ENCODE data around the gene GPC4. TPM values are rescaled to one million over a fixed set of nuclear protein-coding genes. Genes with fewer than 3 reads are reported as not detected.
A peak's percentile ranks its signal among the peaks of the same experiment; 100 is the strongest.
"Not testable (repeated sequence)": the region's sequence is repeated elsewhere in the genome, so short reads cannot be mapped to it uniquely, and the experiment has no call there.

The GPC4 gene
- polyA plus RNA-seq, 1 donor = 20.3 TPM

DNA sequence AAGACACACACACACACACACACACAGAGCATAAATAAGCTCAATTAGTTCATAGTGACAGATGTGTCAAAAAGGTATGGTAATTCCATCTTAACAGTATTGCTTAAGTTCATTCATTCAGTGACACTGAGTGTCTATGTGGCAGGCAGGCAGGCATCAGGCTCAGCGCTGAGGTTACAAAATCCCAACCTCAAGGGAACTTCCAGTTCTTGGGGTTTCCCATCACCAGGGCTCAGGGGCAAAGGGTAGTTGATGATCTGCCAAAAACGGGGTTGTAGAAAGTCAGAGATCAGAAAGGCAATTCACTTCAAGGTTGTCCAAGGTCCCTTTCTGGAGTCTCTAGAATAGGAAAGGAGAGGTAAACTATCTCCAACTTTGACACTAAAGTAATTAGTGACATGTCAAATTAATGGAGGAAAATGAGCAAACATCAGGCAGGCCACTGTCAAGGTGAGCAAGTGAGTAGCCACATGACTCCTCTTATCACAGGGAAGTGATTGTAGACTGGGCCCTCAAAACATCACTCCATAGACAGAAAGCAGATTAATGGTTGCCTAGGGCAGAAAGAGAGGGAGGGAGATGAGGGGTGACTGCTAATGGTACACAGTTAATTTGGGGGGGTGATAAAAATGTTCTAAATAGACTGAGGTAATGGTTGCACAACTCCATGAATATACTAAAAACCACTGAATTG is 41.8 kb downstream of the GPC4 start:
- DNase-seq = no peak

DNA sequence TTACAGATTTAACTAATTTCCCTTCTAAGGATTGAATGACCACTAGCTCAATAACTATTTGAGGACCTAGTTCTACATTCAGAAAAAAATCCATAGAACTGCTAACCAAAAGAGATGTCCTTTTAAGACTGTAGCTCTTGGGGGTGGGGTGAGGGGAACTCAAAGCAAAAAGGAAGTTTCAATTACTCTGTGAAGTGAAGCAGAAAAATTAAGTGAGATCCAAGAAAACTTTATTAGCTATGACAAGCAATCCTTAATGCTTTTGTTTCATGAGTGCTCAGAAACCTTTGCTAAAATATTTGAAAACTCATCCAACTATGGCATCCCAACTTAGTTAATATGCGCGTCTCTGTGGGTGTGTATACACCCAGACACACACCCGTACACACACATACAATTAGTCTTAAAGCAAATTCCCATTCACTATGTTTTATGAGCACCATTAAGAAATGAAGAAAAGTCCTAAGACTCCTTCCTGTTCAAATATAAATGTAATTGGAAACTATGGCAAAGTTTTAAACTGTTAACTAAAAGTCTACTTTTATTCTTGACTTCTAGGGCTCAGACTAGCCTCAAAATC is 44.5 kb downstream of the GPC4 start:
- DNase-seq = no peak

GRCh38 chrX:133369065-133369464 is 46.2 kb downstream of the GPC4 start:
- no peak for DNase-seq

DNA sequence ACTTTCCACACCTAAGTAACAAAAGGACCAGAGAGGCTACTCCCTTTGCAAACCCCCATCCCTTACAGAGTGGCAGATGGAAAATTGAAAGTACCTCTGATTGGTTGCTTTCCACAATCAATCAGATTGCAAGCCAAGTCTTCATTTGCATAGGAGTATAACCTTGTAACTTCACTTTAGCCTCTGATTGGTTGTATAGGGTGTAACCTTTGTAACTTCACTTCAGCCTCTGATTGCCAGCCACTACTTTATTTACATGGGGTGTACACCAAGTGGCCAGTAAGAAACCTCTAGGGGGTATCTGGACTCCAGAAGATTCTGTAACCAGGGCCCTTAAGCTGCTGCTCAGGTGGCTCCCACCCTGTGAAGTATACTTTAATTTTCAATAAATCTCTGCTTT is 48.6 kb downstream of the GPC4 start:
- DNase-seq = no peak

GRCh38 chrX:133365871-133366611 is 49.2 kb downstream of the GPC4 start:
- DNase-seq = no peak

- no peak for DNase-seq
Measured at GRCh38 chrX:133364865-133365264, 50.4 kb downstream of the GPC4 start.

- DNase-seq = no peak
Measured at GRCh38 chrX:133364196-133364595, 51.1 kb downstream of the GPC4 start.

GRCh38 chrX:133362538-133362937 is 52.8 kb downstream of the GPC4 start:
- DNase-seq = no peak

DNA sequence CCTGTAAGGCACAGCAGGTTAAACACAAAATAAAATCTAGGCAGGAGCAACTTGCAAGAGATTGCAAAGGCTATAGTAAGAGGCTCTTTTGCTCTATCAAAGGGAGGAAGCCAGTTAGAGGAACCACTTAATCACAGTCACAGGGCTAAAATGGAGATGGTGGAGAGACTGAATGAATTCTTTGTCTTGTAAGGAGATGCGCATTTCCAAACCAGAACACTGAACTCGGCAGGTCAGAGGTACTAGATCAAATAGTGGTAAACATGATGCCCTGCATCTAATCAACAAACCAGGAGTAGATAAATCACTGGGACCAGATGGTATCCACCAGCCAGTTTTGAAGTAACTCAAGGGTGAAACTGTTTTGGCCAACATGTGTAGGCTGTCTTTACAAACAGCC is 55.8 kb downstream of the GPC4 start:
- no peak for DNase-seq

GRCh38 chrX:133353233-133353632 is 62.1 kb downstream of the GPC4 start:
- no peak for DNase-seq

DNA sequence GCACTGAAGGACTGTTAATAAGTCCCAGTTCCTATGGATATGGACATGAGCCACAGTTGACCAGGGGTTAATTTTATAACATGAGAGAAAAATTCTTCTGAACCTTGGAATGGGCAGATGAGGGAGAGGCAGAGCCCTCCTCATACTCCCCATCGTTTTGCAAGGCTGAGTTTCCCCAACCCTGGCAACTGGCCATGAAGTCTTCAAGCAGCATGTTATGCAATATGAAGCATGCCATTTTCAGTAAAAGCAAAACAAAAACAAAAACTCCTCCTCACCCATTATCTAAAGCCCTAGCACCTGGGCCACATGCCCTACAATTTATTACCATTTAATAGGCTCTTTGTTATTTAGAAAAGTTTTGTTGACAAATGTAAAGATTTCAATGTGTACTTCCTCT is 64.5 kb downstream of the GPC4 start:
- no peak for DNase-seq

DNA sequence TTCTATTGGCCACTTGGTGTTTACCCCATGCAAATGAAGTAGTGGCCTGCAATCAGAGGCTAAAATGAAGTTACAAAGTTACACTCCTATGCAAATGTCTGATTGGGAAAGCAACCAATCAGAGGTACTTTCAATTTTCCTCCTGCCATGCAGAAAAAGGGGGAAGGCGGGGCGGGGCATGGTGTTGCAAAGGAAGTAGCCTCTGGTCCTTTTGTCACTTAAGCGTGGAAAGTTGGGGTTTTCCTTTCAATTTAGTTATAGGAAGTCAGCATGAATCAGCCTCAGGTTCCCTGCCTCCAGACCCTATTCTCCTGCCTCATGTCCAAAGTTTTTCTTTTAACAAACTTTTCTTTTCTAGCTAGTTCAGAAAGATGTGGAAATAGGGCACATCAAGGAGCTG is 69.3 kb downstream of the GPC4 start:
- DNase-seq = no peak

DNA sequence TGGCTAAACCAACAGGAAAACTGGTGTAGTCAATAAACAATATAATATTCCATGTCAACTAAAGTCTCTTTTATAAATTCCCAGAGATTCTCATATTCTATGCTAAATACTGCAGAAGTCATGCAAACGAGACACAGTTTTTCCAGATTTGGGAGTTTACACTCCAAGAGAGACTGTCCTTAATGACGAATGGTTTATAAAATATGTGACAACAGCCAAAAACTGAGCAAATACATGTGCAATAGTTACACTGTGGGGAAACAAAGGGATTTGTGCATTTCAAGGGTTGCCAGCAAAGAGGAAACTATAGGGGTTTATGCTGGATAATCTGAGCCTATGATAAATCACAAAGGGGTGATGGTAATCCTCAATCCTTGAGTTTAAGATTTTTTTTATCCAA is 75.7 kb downstream of the GPC4 start:
- DNase-seq = no peak

- DNase-seq = peak; percentile 8
Measured at GRCh38 chrX:133337250-133337649, 78.0 kb downstream of the GPC4 start.

GRCh38 chrX:133335027-133335426 is 80.3 kb downstream of the GPC4 start:
- peak; percentile 19 for DNase-seq

- DNase-seq = no peak
Measured at GRCh38 chrX:133333154-133333750, 82.0 kb downstream of the GPC4 start.

DNA sequence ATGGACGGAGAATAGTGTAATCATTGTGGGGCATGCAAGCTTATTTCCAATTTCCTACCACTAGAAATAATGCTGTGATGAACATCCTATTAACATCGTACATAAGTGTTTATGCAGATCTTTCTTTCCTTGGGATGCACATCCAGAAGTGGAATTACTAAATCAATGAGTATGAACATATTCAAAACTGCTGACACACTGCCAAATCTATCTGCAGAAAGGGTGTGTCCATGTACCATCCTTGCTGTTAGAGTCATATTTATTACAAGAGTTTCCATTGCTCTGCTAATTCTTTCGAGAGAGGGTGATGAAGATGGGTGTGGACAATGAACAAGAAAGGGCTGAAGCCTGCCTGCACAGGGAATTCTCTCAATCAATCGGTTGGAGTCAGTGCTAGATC is 82.6 kb downstream of the GPC4 start:
- DNase-seq = no peak

GRCh38 chrX:133330956-133331355 is 84.3 kb downstream of the GPC4 start:
- DNase-seq = no peak

- DNase-seq = no peak
Measured at GRCh38 chrX:133325422-133325821, 89.9 kb downstream of the GPC4 start.

DNA sequence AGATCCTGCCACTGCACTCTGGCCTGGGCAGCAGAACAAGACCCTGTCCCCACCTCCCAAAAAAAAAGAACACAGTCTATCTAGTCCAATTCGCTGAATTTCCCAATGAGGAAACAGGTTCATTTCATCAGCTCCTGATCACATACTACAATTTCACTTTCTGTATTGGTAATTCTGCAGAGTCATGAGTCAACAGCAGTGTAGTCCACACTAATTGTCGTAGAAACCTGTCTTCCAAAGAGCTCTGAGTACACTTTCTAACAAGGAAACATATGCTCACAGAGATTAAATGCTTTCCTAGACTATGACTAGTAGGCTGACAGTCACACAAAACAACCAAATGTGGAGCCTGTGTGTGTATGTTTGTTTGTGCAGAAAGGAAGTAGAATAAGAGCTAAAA is 91.9 kb downstream of the GPC4 start:
- no peak for DNase-seq

DNA sequence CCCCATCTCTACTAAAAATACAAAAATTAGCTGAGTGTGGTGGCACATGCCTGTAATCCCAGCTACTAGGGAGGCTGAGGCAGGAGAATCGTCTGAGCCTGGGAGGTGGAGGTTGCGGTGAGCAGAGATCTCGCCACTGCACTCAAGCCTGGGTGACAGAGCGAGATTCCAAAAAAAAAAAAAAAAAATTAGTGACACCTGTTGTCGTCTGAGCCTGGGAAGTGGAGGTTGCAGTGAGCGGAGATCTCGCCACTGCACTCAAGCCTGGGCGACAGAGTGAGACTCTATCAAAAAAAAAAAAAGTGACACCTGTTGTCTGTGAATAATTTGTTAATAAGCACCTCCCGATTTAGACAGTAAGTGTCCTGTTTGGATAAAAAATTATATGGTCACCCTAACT is 93.0 kb downstream of the GPC4 start:
- not testable (repeated sequence) for DNase-seq

DNA sequence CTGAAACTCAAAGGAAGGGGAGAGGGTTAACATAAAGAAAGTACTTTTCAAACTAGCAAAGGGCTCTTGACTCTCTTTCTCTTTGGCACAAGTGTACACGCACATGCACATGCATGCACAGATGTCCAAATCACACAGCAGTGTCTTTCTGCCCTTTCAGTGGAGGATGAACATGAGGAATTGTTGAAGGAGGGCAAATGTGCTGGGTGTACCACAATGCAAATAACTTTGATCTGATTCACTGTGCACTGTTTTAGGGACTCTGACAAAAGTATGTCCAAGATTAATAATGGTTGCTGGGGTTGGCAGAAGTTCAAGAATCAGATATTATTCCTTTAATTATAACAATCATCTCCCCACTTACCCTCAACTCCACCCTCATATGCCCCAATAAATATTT is 93.8 kb downstream of the GPC4 start:
- no peak for DNase-seq

GRCh38 chrX:133314281-133314680 is 101.0 kb downstream of the GPC4 start:
- no peak for DNase-seq
